Lower leg skin (tissue), 4 donors: ENCODE data around the gene RPAP2. TPM values are rescaled to one million over a fixed set of nuclear protein-coding genes. Genes with fewer than 3 reads are reported as not detected.

Experiments used
- DNase-seq, 2 donors: peaks; one replicate each; pipeline ENCODE4 v3.0.0-alpha.2; 2019; ENCODE audit warnings: low spot score in 2 of 2
- H3K4me3 ChIP-seq: fragments of 200-600 bp; sonication (generic); 2 replicates; pipeline ENCODE4 v1.5.1; 2017; ENCODE audit warnings: mild to moderate bottlenecking, low read depth; ENCODE audit not compliant: poor library complexity, severe bottlenecking
- POLR2A ChIP-seq, 2 donors: fragments of 450-650 bp; IDR thresholded peaks; one replicate each; pipeline ENCODE4 v1.6.1; 2016 to 2017; ENCODE audit warnings: antibody characterized with exemption in 2 of 2, mild to moderate bottlenecking in 1 of 2, moderate library complexity in 1 of 2
- WGBS, 2 donors: methylation state at CpG; one replicate each; pipeline ENCODE4 v1.1.5; 2018; 5-methylcytosine and 5-hydroxymethylcytosine counted together
- intact Hi-C: fragments of 100-400 bp; cut with DNase I; formaldehyde crosslinking; loops from one replicate; pipeline ENCODE4 v1.15.0; 2023; ENCODE audit warnings: low total_unique reads
- total RNA-seq, 4 donors: library from RNA; depleted of rRNA; stranded (reverse); fragments of >200 nt; gene quantifications; one replicate each; pipeline ENCODE4 v1.1.0, GENCODE V29; 2016
- TF ChIP-seq, protein P1 (sequence below), 3 donors: fragments of 450-650 bp; IDR thresholded peaks; one replicate each; pipeline ENCODE4 v1.5.1; 2016; ENCODE audit warnings: antibody characterized with exemption in 3 of 3, mild to moderate bottlenecking in 3 of 3, moderate library complexity in 2 of 3

Gene RPAP2
- total RNA-seq, 4 donors from 2014 or later = 9.0 to 14.5 (median 9.3) TPM

DNA sequence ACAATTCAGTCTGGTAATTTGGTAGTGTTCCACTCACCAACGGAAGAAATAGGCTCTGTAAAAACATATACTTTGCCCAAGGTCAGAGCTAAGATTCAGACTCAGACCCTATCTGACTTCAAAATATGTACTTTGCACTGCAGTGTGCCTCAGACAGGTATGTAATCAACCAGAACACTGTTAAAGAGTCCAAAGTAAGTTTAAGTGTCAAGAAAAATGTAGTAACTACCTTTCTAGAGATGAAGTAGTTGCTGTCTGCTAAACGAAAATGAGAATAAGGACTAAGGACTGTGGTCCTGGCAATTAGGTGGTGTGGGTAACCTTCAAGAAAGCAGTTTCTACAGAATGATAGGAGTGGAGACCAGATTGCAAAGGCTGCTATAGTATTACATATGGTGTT is 61.1 kb downstream of the RPAP2 start:
- no peak overlapping the region for H3K4me3 ChIP-seq
- no peak for DNase-seq
- TF ChIP-seq POLR2A (IDR thresholded peaks at IDR 0.05) = no peak
- TF ChIP-seq, protein P1, sequence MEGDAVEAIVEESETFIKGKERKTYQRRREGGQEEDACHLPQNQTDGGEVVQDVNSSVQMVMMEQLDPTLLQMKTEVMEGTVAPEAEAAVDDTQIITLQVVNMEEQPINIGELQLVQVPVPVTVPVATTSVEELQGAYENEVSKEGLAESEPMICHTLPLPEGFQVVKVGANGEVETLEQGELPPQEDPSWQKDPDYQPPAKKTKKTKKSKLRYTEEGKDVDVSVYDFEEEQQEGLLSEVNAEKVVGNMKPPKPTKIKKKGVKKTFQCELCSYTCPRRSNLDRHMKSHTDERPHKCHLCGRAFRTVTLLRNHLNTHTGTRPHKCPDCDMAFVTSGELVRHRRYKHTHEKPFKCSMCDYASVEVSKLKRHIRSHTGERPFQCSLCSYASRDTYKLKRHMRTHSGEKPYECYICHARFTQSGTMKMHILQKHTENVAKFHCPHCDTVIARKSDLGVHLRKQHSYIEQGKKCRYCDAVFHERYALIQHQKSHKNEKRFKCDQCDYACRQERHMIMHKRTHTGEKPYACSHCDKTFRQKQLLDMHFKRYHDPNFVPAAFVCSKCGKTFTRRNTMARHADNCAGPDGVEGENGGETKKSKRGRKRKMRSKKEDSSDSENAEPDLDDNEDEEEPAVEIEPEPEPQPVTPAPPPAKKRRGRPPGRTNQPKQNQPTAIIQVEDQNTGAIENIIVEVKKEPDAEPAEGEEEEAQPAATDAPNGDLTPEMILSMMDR (IDR thresholded peaks at IDR 0.05) = no peak
- intact Hi-C loops = no loop called here
- 87 to 94% methylated on average over 2 of the region's 2 CpGs for WGBS, 2 donors

DNA sequence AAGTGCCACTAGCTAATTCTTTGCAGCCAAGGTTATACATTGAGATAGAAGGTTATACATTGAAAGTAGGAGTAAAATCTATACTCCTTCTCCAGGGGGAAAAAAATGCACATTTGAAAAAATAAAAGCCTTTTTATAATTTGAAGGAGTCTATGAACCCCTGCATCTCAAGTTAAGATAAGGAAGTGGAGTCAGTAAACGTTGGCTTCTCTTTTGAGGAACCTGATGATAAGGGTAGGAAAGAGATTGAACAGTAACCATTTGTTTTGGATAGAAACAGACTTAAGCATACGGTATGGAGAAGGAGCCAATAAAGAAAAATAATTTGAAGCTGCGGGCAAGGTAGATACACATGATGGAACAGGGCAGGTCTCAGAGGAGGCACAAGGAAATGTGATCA is 64.1 kb downstream of the RPAP2 start:
- intact Hi-C loops = no loop called here
- H3K4me3 ChIP-seq = no peak overlapping the region
- DNase-seq = no peak
- TF ChIP-seq, protein P1 (IDR thresholded peaks at IDR 0.05) = no peak
- no peak for TF ChIP-seq POLR2A (IDR thresholded peaks at IDR 0.05)
- WGBS, 2 donors = 75 to 76% methylated on average over 3 of the region's 3 CpGs

DNA sequence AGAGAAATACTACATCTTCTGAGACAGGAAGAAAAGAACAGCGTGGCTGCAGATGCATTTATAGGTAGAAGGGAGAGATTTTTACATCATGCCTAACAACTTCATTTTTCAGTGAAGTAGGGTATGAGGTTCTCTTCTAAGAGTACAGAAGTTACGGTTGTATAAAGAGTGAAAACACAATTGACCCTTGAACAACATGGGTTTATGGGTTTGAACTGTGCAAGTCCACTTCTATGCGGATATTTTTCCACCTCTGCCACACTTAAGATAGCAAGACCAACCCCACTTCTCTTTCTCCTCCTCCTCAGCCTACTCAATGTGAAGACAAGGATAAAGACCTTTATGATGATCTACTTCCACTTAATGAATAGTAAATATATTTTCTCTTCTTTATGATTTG is 64.5 kb downstream of the RPAP2 start:
- H3K4me3 ChIP-seq = no peak overlapping the region
- no peak for DNase-seq
- WGBS, 2 donors = 91% methylated on average over 3 of the region's 3 CpGs
- intact Hi-C loops = no loop called here
- TF ChIP-seq, protein P1 (IDR thresholded peaks at IDR 0.05) = no peak
- TF ChIP-seq POLR2A (IDR thresholded peaks at IDR 0.05) = no peak

- no peak overlapping the region for H3K4me3 ChIP-seq
- intact Hi-C loops = no loop called here
- TF ChIP-seq POLR2A (IDR thresholded peaks at IDR 0.05) = no peak
- TF ChIP-seq, protein P1 (IDR thresholded peaks at IDR 0.05) = no peak
- DNase-seq = no peak
- WGBS, 2 donors = 82 to 88% methylated on average over 4 of the region's 4 CpGs
Observed at GRCh38 chr1:92365378-92366039, 66.7 kb downstream of the RPAP2 start.

DNA sequence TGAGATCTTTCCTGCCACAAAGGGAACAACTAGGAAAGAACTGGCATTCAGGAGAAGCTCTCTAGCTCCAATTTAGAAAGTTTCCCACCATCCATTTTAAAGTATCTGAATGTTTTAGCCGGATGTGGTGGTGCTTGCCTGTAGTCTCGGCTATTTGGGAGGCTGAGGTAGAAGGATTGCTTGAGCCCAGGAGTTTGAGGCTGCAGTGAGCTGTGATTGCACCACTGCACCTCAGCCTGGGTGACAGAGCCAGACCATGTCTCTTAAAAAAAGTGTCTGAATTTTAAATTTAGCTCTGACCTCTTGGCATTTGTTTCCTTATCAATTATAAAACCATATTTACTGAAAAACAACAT is 67.2 kb downstream of the RPAP2 start:
- no peak for TF ChIP-seq POLR2A (IDR thresholded peaks at IDR 0.05)
- TF ChIP-seq, protein P1 (IDR thresholded peaks at IDR 0.05) = no peak
- no peak overlapping the region for H3K4me3 ChIP-seq
- no peak for DNase-seq
- intact Hi-C loops = no loop called here
- WGBS, 2 donors = 91 to 93% methylated on average over 2 of the region's 2 CpGs

DNA sequence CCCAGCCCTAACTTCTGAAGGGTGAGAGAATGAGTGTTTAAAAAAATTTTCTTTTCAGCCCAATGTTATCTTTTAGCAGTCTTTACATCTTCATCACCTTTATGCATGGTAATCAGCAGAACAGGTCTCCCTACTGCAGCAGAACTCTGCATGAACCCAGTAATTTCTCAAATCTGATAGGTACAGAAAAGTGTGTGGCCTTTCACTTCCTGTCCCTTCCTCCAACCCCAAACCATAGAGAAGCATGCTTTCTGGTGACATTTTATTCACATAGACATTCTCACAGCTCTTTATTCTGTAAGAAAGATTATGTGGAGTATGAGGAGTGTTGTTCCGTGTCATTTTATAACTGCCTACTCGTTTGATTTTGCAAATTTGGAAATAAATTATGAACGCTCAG is 68.6 kb downstream of the RPAP2 start:
- H3K4me3 ChIP-seq = no peak overlapping the region
- no peak for TF ChIP-seq POLR2A (IDR thresholded peaks at IDR 0.05)
- TF ChIP-seq, protein P1 (IDR thresholded peaks at IDR 0.05) = no peak
- no peak for DNase-seq
- WGBS, 2 donors = 84 to 85% methylated on average over 3 of the region's 3 CpGs
- intact Hi-C loops = no loop called here
